ENCODE results near the gene MLLT11. TPM values are rescaled to one million over a fixed set of nuclear protein-coding genes. Genes with fewer than 3 reads are reported as not detected.

Gene MLLT11
- total RNA-seq, 4 donors from 2014 or later: 0.46 to 1.6 (median 1.2) TPM

DNA sequence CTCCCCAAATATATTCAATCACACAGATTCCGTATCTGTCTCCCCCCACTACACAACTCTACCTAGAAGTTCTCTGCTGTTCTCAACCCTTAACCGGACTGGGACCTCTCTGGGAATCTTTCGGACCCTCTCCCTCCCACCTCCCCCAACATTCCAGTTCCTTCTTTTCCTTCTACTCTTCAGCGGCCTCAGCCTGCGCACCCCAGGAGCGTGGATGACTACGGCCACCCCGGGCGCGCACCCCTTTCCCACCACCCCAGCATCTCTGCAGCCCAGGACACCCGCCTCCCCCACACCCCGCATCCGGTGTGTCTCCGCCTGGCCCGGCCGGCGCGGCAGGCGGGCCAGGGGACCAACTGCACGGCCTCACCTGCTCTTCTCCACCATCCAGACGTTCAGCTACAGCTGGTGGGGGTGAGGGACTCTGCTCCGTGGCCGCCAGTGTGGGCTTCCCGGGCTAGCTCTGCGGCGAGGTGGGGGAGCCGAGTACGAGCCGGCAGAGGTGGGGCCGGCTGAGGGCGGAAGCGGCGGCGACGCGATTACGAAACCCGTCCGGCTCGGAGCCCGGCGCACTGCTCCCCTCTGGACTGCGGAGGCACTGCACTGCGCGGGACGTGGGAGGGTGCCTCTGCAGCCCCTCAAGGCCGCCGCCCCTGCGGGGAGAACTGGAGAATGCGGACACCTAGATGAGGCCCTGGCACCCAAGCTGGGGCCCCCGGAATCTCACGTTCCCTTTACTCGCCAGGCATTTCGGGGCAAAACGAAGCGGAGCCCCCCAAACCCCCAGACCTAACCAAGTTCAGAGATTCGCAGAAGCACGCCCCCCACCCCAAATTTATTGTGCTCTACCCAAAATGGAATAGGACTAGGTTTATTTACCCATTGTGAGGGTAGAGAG is 839 bp upstream of the MLLT11 start, which contains the start of gene CDC42SE1:
TSS of gene CDC42SE1 (minus strand) at position 514 of the 898 bp plus-strand sequence. CDS start 3,892 bp downstream, outside the sequence.
- Histone ChIP-seq H3K4me1 (peaks cover 33 to 35% of the 10 kb centered on the region in 2 donors), H3K27ac (peak within 1 kb of the TSS; percentile 82 to 98 (median 91)), H3K4me3 (replicated peaks in 1 of 3) (peak within 1 kb of the TSS; percentile 84 to 97 (median 96)), H3K27me3 (no peaks in the 10 kb centered on the region), H3K36me3 (peaks cover 12 to 15% of the 10 kb centered on the region in 2 donors), H3K9me3 (no peaks in the 10 kb centered on the region)
- peak in 1 of 2 donors; percentile 88 for TF ChIP-seq POLR2A (IDR thresholded peaks at IDR 0.05)
- TF ChIP-seq, protein P1, sequence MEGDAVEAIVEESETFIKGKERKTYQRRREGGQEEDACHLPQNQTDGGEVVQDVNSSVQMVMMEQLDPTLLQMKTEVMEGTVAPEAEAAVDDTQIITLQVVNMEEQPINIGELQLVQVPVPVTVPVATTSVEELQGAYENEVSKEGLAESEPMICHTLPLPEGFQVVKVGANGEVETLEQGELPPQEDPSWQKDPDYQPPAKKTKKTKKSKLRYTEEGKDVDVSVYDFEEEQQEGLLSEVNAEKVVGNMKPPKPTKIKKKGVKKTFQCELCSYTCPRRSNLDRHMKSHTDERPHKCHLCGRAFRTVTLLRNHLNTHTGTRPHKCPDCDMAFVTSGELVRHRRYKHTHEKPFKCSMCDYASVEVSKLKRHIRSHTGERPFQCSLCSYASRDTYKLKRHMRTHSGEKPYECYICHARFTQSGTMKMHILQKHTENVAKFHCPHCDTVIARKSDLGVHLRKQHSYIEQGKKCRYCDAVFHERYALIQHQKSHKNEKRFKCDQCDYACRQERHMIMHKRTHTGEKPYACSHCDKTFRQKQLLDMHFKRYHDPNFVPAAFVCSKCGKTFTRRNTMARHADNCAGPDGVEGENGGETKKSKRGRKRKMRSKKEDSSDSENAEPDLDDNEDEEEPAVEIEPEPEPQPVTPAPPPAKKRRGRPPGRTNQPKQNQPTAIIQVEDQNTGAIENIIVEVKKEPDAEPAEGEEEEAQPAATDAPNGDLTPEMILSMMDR (IDR thresholded peaks at IDR 0.05): peak; percentile 68 to 93 (median 90)
- intact Hi-C loops (cut with DNase I): loop anchor here (5.0 kb wide), 1 partner anchor 52 kb away; the partner anchor contains the start of genes MINDY1 and PRUNE1
- WGBS, 2 donors: 2% methylated on average over 18 to 21 of the region's 58 CpGs
- peak; percentile 71 to 78 for DNase-seq

DNA sequence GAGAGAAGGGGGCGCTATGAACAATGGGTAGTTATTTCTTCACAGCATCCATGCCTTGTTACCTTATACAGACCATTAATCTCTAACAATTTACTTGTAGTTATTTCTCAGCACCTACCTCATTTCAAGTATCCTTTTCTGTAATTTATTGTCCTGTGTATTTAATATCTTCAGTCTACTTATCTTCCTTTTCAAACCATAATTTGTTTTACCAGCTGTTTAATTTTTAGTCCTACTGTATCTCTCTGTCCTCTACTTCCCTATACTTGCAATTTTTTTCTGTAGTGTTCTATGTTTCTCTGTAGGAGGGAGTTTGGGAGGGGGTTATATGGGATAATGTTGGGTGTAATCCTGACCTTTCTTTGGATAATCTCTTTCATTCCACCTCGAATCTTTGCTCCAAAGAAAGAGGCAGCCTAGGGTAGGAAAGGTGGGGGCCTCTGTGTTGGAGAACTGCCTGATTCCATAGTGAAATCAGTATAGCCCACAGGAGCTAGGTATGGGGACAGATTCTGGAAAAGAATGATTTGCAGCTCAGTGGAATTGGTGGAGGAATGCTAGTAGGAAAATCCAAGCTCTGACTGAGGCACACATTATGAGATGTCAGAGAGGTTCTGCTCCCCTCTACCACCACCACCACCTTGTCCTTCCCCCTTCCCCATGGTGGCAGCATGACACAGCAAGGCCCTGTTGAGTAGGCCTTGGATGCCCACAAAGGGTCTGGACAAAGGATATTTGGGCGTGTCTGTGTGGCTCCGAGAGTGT is 642 bp downstream of the MLLT11 start:
- H3K36me3 ChIP-seq: peaks cover 0 to under 1% of the 10 kb centered on the region in 2 donors
- WGBS, 2 donors: 70 to 72% methylated on average over 4 of the region's 4 CpGs
- TF ChIP-seq, protein P1 (IDR thresholded peaks at IDR 0.05): no peak
- no peak for TF ChIP-seq POLR2A (IDR thresholded peaks at IDR 0.05)
- DNase-seq: no peak
- no peaks in the 10 kb centered on the region for H3K9me3 ChIP-seq
- H3K27me3 ChIP-seq: no peaks in the 10 kb centered on the region
- H3K4me3 ChIP-seq (replicated peaks in 1 of 3): peak overlapping the region in 1 of 3 donors; percentile 96
- H3K27ac ChIP-seq: no peak overlapping the region
- intact Hi-C loops (cut with DNase I): no loop called here
- H3K4me1 ChIP-seq: peaks cover 25 to 26% of the 10 kb centered on the region in 2 donors

DNA sequence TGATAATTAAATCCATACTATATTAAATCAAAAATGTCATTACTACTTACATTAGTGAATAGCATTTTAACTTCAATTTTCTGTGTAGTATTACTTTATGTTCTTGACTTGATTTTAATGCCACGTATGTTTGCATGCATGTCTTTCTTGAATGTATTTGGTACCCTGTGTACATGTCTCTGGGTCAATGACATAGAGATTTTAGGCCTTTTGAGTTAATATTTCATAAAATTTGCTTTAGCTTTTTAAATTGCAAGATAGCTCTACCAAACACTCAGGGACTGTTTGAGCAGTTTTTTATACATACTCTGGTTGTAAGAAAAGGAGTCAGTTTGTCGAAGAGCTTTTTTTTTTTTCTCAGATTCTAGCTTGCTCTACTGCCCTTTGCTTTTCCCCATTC is 1.5 kb downstream of the MLLT11 start:
- no peaks in the 10 kb centered on the region for H3K27me3 ChIP-seq
- H3K36me3 ChIP-seq: no peaks in the 10 kb centered on the region
- no peaks in the 10 kb centered on the region for H3K9me3 ChIP-seq
- TF ChIP-seq, protein P1 (IDR thresholded peaks at IDR 0.05): no peak
- no peak for TF ChIP-seq POLR2A (IDR thresholded peaks at IDR 0.05)
- DNase-seq: no peak
- intact Hi-C loops (cut with DNase I): no loop called here
- no peak overlapping the region for H3K27ac ChIP-seq
- 78 to 79% methylated on average over 2 of the region's 2 CpGs for WGBS, 2 donors
- no peak overlapping the region for H3K4me3 ChIP-seq (replicated peaks in 1 of 3)
- peaks cover 16 to 17% of the 10 kb centered on the region in 2 donors for H3K4me1 ChIP-seq

DNA sequence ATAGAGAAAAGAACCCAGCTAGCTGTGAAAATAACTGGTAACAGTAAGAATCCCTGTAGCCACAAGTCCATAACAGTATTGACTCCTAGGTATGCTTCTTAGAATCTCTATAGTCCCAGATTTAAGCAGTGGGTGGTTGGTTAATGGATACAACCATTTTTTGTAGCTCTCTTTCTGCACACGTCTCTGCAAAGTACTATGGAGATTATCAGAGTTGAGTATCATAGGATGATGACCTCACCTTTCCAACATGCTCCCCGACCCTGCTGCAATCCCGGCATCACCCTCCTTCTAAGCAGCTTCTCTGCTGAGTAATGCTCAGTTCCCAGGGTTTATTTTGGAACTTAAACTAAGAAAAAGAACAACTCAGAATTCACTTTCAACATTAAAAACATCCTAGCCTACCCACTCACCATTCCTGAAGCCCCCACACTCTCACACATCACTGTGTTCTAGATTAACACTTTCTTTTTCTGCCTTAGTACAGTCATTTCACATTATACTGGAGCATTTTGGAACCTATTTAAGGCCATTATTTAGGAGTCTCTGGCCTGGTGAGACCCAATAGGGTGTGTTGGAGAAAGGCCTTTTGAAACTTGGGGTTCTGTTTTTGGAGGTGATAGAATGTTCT is 2.7 kb downstream of the MLLT11 start:
- H3K4me1 ChIP-seq: peaks cover 6 to 7% of the 10 kb centered on the region in 2 donors

More for the DNA sequence above, 2.7 kb downstream of the MLLT11 start:
- 86 to 89% methylated on average over 3 of the region's 3 CpGs for whole genome bisulfite sequencing, 2 donors
- Histone ChIP-seq H3K4me3 (replicated peaks in 1 of 3) (no peak overlapping the region), H3K36me3 (no peaks in the 10 kb centered on the region), H3K27me3 (no peaks in the 10 kb centered on the region), H3K9me3 (no peaks in the 10 kb centered on the region), H3K27ac (no peak overlapping the region)
- intact Hi-C loops (cut with DNase I): no loop called here
- TF ChIP-seq POLR2A (IDR thresholded peaks at IDR 0.05): no peak
- TF ChIP-seq, protein P1 (IDR thresholded peaks at IDR 0.05): no peak
- DNase-seq: no peak

All from thyroid gland (tissue), 4 donors.